K562 (cell line): ENCODE measurements around the gene UBAP1L. TPM values are rescaled to one million over a fixed set of nuclear protein-coding genes. Genes with fewer than 3 reads are reported as not detected.
A peak's percentile ranks its signal among the peaks of the same experiment; 100 is the strongest.

Experiments used
- ATAC-seq: fragments of 200-7000 bp; cut with Tn5 transposase; 3 replicates; pipeline ENCODE4 v1.9.1; 2020; ENCODE audit warnings: moderate library complexity
- BruUV-seq: library from RNA; stranded (reverse); fragments of 400-500 nt; replicated peaks from 2 replicates; lab custom pipeline; 2021; lab: Mats Ljungman, UMichigan
- CTCF ChIA-PET: fragments of 300-600 bp; formaldehyde crosslinking; extraction: SDS; loops from one replicate; lab custom pipeline; 2021; ENCODE audit warnings: low intra/inter-chr PET ratio; lab: Yijun Ruan, JAX
- POLR2A ChIA-PET: fragments of 300-600, 350-650 bp; sonication (Branson Sonifier 250); formaldehyde crosslinking; extraction: SDS; loops from one replicate; lab custom pipeline; 2021; ENCODE audit warnings: antibody characterized with exemption, inconsistent platforms; lab: Yijun Ruan, JAX
- DNase-seq, 4 experiments: peaks; one replicate each; pipeline versions ENCODE4 v3.0.0 to v3.0.0-alpha.2; 2011 to 2018; ENCODE audit warnings: low spot score in 3 of 4, mixed read lengths in 3 of 4; ENCODE audit errors: extremely low read depth in 1 of 4
- FAIRE-seq: peaks from 2 replicates; lab custom pipeline; 2011; peaks lifted over from hg19 to GRCh38; lab: Jason Lieb, UNC
- H2AFZ ChIP-seq: 2 replicates; pipeline ENCODE4 v1.6.0; 2011; ENCODE audit warnings: low read depth, low read length, control low read depth, inconsistent platforms
- H3K27ac ChIP-seq: fragments of 200-600 bp; 3 replicates; pipeline ENCODE4 v1.8.0; 2011; ENCODE audit warnings: low read depth, mild to moderate bottlenecking, control low read depth, inconsistent platforms, low read length, moderate library complexity, mixed read lengths; ENCODE audit errors: extremely low read depth
- H3K27me3 ChIP-seq, 2 experiments: fragments of 300-600 bp in 1 of 2; 2 replicates in 1 of 2; 3 replicates in 1 of 2; pipeline versions ENCODE4 v1.6.0 to v1.8.0; 2011; ENCODE audit warnings: inconsistent platforms in 2 of 2, low read length in 2 of 2, mild to moderate bottlenecking in 1 of 2, mixed read lengths in 1 of 2, moderate library complexity in 1 of 2; ENCODE audit not compliant: control insufficient read depth in 2 of 2, insufficient read depth in 2 of 2
- H3K36me3 ChIP-seq: fragments of 300-600 bp; 3 replicates; pipeline ENCODE4 v1.8.0; 2011; ENCODE audit warnings: mild to moderate bottlenecking, low read length, inconsistent platforms; ENCODE audit not compliant: control insufficient read depth, insufficient read depth
- H3K4me1 ChIP-seq, 2 experiments: fragments of 200-600 bp in 1 of 2; replicated peaks in 1 of 2; 2 replicates in 1 of 2; 3 replicates in 1 of 2; pipeline versions ENCODE4 v1.5.1 to v1.8.0; 2011; ENCODE audit warnings: inconsistent platforms in 2 of 2, low read length in 2 of 2, mild to moderate bottlenecking in 1 of 2, mixed read lengths in 1 of 2, moderate library complexity in 1 of 2; ENCODE audit not compliant: control insufficient read depth in 2 of 2, insufficient read depth in 2 of 2
- H3K4me2 ChIP-seq: 2 replicates; pipeline ENCODE4 v1.6.1; 2011; ENCODE audit warnings: low read length, control low read depth, inconsistent platforms, mixed read lengths; ENCODE audit not compliant: insufficient read depth
- H3K4me3 ChIP-seq: fragments of 200-600 bp; sonication (generic), shearing (Covaris generic); 2 replicates; pipeline ENCODE4 v1.5.1; 2016; ENCODE audit warnings: control low read depth, inconsistent platforms
- H3K79me2 ChIP-seq: fragments of 200-600 bp; 3 replicates; pipeline ENCODE4 v1.8.0; 2011; ENCODE audit warnings: low read length, inconsistent platforms; ENCODE audit not compliant: control insufficient read depth, insufficient read depth
- H3K9ac ChIP-seq, 2 experiments: 2 replicates each; pipeline versions ENCODE4 v1.6.0 to v1.6.1; 2011; ENCODE audit warnings: low read depth in 2 of 2, low read length in 2 of 2, control low read depth in 1 of 2, inconsistent platforms in 1 of 2, mild to moderate bottlenecking in 1 of 2, mixed read lengths in 1 of 2; ENCODE audit not compliant: insufficient read depth in 1 of 2
- H3K9me1 ChIP-seq: one replicate; pipeline ENCODE4 v1.6.0; 2011; ENCODE audit warnings: inconsistent platforms, mild to moderate bottlenecking, low read length, moderate library complexity; ENCODE audit not compliant: control insufficient read depth, insufficient read depth
- H3K9me3 ChIP-seq: replicated peaks from 2 replicates; pipeline ENCODE4 v1.5.1; 2011; ENCODE audit warnings: low read depth, low read length, inconsistent platforms; ENCODE audit not compliant: control insufficient read depth, insufficient read depth
- H4K20me1 ChIP-seq: replicated peaks from 2 replicates; pipeline ENCODE4 v1.6.1; 2011; ENCODE audit warnings: low read length, inconsistent platforms, mixed read lengths; ENCODE audit not compliant: control insufficient read depth, insufficient read depth
- BRD9 ChIP-seq: fragments of 450-650 bp; IDR thresholded peaks from 2 replicates; pipeline ENCODE4 v1.6.1; 2018; ENCODE audit warnings: low read depth; ENCODE audit not compliant: partially characterized antibody
- EGR1 ChIP-seq: fragments of 450-650 bp; conservative IDR thresholded peaks from 2 replicates; pipeline ENCODE4 v1.6.1; 2017; ENCODE audit warnings: mild to moderate bottlenecking
- IFI16 ChIP-seq: fragments of 250-450 bp; sonication (Bioruptor Pico); IDR thresholded peaks from 2 replicates; pipeline ENCODE4 v2.1.2; 2022; ENCODE audit warnings: mild to moderate bottlenecking, inconsistent platforms
- MEIS2 ChIP-seq: fragments of 450-650 bp; IDR thresholded peaks from 2 replicates; pipeline ENCODE4 v1.6.1; 2014; ENCODE audit warnings: mild to moderate bottlenecking; ENCODE audit not compliant: partially characterized antibody
- PATZ1 ChIP-seq: fragments of 250-450 bp; sonication (Bioruptor Pico); IDR thresholded peaks from 2 replicates; pipeline ENCODE4 v1.5.0; 2020; ENCODE audit warnings: mild to moderate bottlenecking, borderline replicate concordance
- RAD51 ChIP-seq: fragments of 450-650 bp; IDR thresholded peaks from 2 replicates; pipeline ENCODE4 v1.7.1; 2016; ENCODE audit warnings: low read depth, mild to moderate bottlenecking, borderline replicate concordance
- RFX1 ChIP-seq: fragments of 450-650 bp; IDR thresholded peaks from 2 replicates; pipeline ENCODE4 v1.6.1; 2016; ENCODE audit warnings: mild to moderate bottlenecking, moderate library complexity
- TFE3 ChIP-seq: fragments of 450-650 bp; formaldehyde crosslinking; IDR thresholded peaks from 2 replicates; pipeline ENCODE4 v1.4.0; 2020; ENCODE audit warnings: mild to moderate bottlenecking, mixed read lengths
- USF2 ChIP-seq: sonication (generic); formaldehyde crosslinking; IDR thresholded peaks from 2 replicates; pipeline ENCODE4 v1.5.0; 2020; ENCODE audit warnings: missing genetic modification reagents
- ZNF354B ChIP-seq: fragments of 250-450 bp; sonication (Bioruptor Pico); IDR thresholded peaks from 2 replicates; pipeline ENCODE4 v1.4.0; 2020
- WGBS: fragments of 100-300 bp; shearing (Covaris generic); methylation state at CpG from one replicate; pipeline ENCODE4 v1.1.6; 2016; ENCODE audit warnings: low coverage, mixed read lengths; ENCODE audit not compliant: insufficient coverage; ENCODE audit errors: missing lambda C conversion rate; 5-methylcytosine and 5-hydroxymethylcytosine counted together
- in situ Hi-C: fragments of 300-500 bp; cut with MboI; formaldehyde crosslinking; loops from 4 replicates; pipeline ENCODE4 v1.15.0; 2018; ENCODE audit warnings: inconsistent platforms, mixed read lengths
- intact Hi-C: fragments of 100-400 bp; cut with micrococcal nuclease; formaldehyde crosslinking; loops from 2 replicates; pipeline ENCODE4 v1.14.2; 2022
- polyA plus RNA-seq, 8 experiments: library from polyadenylated mRNA; depleted of rRNA in 4 of 8; stranded (reverse) in 5 of 8; unstranded in 3 of 8; fragments of >200 nt; fragmentation: Nextera tagmentation in 2 of 8; fragmentation: Illumina TruSeq in 1 of 8; extraction: Ambion mirVana in 2 of 8; extraction: Trizol in 1 of 8; gene quantifications; 2 replicates each; pipeline versions ENCODE4 v1.2.1 to v1.2.3, GENCODE V29; 2011 to 2014; ENCODE audit warnings: inconsistent platforms in 1 of 8, missing spikeins in 1 of 8
- total RNA-seq, 7 experiments: library from RNA; depleted of rRNA in 6 of 7; stranded (reverse); fragments of >200 nt in 6 of 7; fragmentation: Illumina TruSeq in 2 of 7; extraction: Trizol in 2 of 7; gene quantifications; 2 replicates each; pipeline versions ENCODE4 v1.2.1 to v1.2.3, GENCODE V29; 2011 to 2021; ENCODE audit warnings: low replicate concordance in 1 of 7

The UBAP1L gene
- total and polyA plus RNA-seq, 9 of the 15 experiments (the other 6 are each of a cell fraction or from before 2014, with no cell fraction given), result 0.16 to 0.71 (median 0.41) TPM; not detected in 2

GRCh38 chr15:65057549-65057940 is 57.5 kb downstream of the UBAP1L start:
- Histone ChIP-seq H3K27ac (no peak overlapping the region), H4K20me1 (no peaks in the 10 kb centered on the region; the same call in none of the 2 replicates), H3K9me1 (no peaks in the 10 kb centered on the region), H3K9ac (no peak overlapping the region), H3K4me1 (peaks cover 0 to 6% of the 10 kb centered on the region in 2 experiments; a peak in 1 of 5 replicates), H3K4me2 (no peak overlapping the region), H3K36me3 (no peaks in the 10 kb centered on the region), H2AFZ (no peak overlapping the region), H3K79me2 (no peaks in the 10 kb centered on the region), H3K27me3 (peaks cover 3 to 33% of the 10 kb centered on the region in 2 experiments; a peak in 4 of 5 replicates), H3K9me3 (no peaks in the 10 kb centered on the region), H3K4me3 (no peak overlapping the region)
- ChIA-PET CTCF (no interaction called here), POLR2A (no interaction called here)
- peak in 2 of 4 experiments; percentile 37 to 43 for DNase-seq
- BruUV-seq, result no TSS peak
- in situ Hi-C loops, result loop anchor here (10.0 kb wide), 2 partner anchors 237 to 327 kb away; partner anchors contain the start of gene RNU5A-1
- intact Hi-C loops, result no loop called here
- no peak for FAIRE-seq
- TF ChIP-seq MEIS2 (no peak), USF2 (CRISPR knock-in tag) (peak; percentile 39; the same call in 1 of the 2 replicates)
- ATAC-seq, result no peak
- WGBS, result 32% methylated on average over 8 of the region's 8 CpGs

GRCh38 chr15:65056868-65057548 is 58.0 kb downstream of the UBAP1L start:
- Histone ChIP-seq H3K9me3 (no peaks in the 10 kb centered on the region), H3K79me2 (no peaks in the 10 kb centered on the region), H3K27me3 (peaks cover 0 to 27% of the 10 kb centered on the region in 2 experiments; a peak in 3 of 5 replicates), H3K4me1 (peaks cover 0 to 6% of the 10 kb centered on the region in 2 experiments; a peak in 1 of 5 replicates), H4K20me1 (no peaks in the 10 kb centered on the region; the same call in 1 of the 2 replicates), H3K36me3 (no peaks in the 10 kb centered on the region), H3K27ac (no peak overlapping the region), H3K9ac (no peak overlapping the region), H2AFZ (no peak overlapping the region), H3K4me2 (no peak overlapping the region), H3K9me1 (no peaks in the 10 kb centered on the region), H3K4me3 (no peak overlapping the region)
- intact Hi-C loops, result no loop called here
- BruUV-seq, result no TSS peak
- no peak for FAIRE-seq
- in situ Hi-C loops, result loop anchor here (10.0 kb wide), 2 partner anchors 238 to 328 kb away; partner anchors contain the start of gene RNU5A-1
- ChIA-PET CTCF (no interaction called here), POLR2A (interaction anchor here (1.0 to 1.5 kb wide), 2 partner anchors 11 to 248 kb away, joined by 4 to 7 read pairs; partner anchors contain the start of genes RASL12 and RNU5B-1)
- 11% methylated on average over 8 of the region's 8 CpGs for WGBS
- no peak for DNase-seq
- ATAC-seq, result no peak
- TF ChIP-seq IFI16 (no peak), EGR1 (no peak), PATZ1 (CRISPR knock-in tag) (no peak), ZNF354B (CRISPR knock-in tag) (no peak), RFX1 (no peak), TFE3 (CRISPR knock-in tag) (peak; percentile 76), BRD9 (no peak), RAD51 (peak; percentile 30; the same call in 1 of the 2 replicates)
